ENCODE results near the gene RDH14. TPM values are rescaled to one million over a fixed set of nuclear protein-coding genes. Genes with fewer than 3 reads are reported as not detected.
A peak's percentile ranks its signal among the peaks of the same experiment; 100 is the strongest.

The RDH14 gene
- total and polyA plus RNA-seq, 4 donors, result 13.3 to 23.9 (median 15.6) TPM

DNA sequence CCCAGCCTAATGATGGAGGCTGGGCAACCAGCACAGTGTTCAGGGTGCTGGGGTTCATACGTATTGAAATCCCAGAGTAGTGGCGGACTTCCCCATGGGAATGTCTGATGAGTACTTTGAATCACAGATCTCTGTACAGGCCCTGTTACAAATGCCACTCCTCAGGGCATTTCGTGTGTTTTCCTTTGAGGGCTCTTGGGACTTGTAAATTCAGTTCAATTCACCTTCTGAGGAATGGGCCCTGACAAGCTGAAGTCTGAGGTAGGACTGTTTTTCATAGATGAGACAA lies 288 bp upstream of the RDH14 start (continued):
- TF ChIP-seq GABPA (IDR thresholded peaks at IDR 0.05 in 1 of 2, conservative IDR thresholded peaks at IDR 0.05 in 1 of 2), result no peak
- TF ChIP-seq SP1 (IDR thresholded peaks at IDR 0.05), result peak; percentile 1

DNA sequence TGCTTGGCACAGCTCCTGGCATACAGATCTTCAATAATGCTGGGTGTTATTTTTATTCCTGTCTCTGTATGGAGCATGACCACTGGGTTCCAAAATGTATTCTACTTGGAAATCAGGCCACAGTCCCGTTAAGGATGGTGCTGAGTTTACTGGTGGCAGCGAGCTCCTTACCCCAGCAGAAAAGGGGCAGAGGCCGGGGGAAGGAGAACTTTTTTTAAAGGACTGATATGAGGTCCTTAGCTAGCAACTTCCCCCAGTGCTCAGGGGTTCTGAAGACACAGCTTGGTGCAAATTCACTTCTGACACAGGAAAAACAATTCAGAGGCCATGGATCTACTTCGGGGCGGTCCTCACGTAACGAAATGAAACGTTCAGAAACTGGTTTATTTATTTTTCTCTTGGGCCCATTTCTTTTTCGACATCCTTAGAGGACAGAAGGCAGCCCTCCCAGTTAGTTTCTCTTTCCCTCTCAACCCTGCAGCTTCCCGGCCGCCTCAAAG lies 872 bp downstream of the RDH14 start:
- Histone ChIP-seq H3K4me3 (ENCODE audit: low read depth in 1 of 3, low read length in 3 of 3) (peak overlapping the region; percentile 36 to 94 (median 91)), H3K9me3 (ENCODE audit: control insufficient read depth in 4 of 4, low read length in 3 of 4) (no peaks in the 10 kb centered on the region), H3K27me3 (ENCODE audit: control insufficient read depth in 4 of 4, insufficient read depth in 4 of 4, low read length in 3 of 4) (no peaks in the 10 kb centered on the region), H3K9ac (ENCODE audit: low read depth in 1 of 2, low read length in 2 of 2) (peak overlapping the region; percentile 46 to 75), H3K4me1 (ENCODE audit: control insufficient read depth in 4 of 4, insufficient read depth in 4 of 4, low read length in 3 of 4) (peaks cover 4 to 25% (median 10%) of the 10 kb centered on the region in 4 donors), H3K27ac (ENCODE audit: low read depth in 1 of 2, low read length in 2 of 2) (peak overlapping the region; percentile 98 to 99), H3K36me3 (ENCODE audit: control insufficient read depth in 4 of 4, insufficient read depth in 3 of 4, low read depth in 1 of 4, low read length in 3 of 4) (peaks cover 0 to 17% (median 5%) of the 10 kb centered on the region in 4 donors)
- WGBS, result 2% methylated on average over 11 of the region's 11 CpGs
- TF ChIP-seq FOXA1 (IDR thresholded peaks at IDR 0.05) (no peak), RXRA (IDR thresholded peaks at IDR 0.05) (peak in 1 of 2 donors; percentile 52), REST (IDR thresholded peaks at IDR 0.05) (peak; percentile 62), ZBTB33 (IDR thresholded peaks at IDR 0.05) (no peak), ATF3 (IDR thresholded peaks at IDR 0.05) (no peak), RAD21 (IDR thresholded peaks at IDR 0.05) (peak; percentile 22 to 55), YY1 (IDR thresholded peaks at IDR 0.05) (peak; percentile 13), GABPA (IDR thresholded peaks at IDR 0.05 in 1 of 2, conservative IDR thresholded peaks at IDR 0.05 in 1 of 2) (peak in 1 of 2 donors; percentile 3)
- DNase-seq (ENCODE audit: low spot score), result no peak

- Histone ChIP-seq H3K9ac (ENCODE audit: low read depth in 1 of 2, low read length in 2 of 2) (no peak overlapping the region), H3K36me3 (ENCODE audit: control insufficient read depth in 4 of 4, insufficient read depth in 3 of 4, low read depth in 1 of 4, low read length in 3 of 4) (peaks cover 0 to 17% (median 3%) of the 10 kb centered on the region in 4 donors)
- TF ChIP-seq EGR1 (IDR thresholded peaks at IDR 0.05; ENCODE audit: low read depth in 2 of 2), result no peak
- TF ChIP-seq YY1 (IDR thresholded peaks at IDR 0.05), result no peak
- no peak for TF ChIP-seq TAF1 (conservative IDR thresholded peaks at IDR 0.05)
- no peak for TF ChIP-seq ZBTB33 (IDR thresholded peaks at IDR 0.05)
- no peak for TF ChIP-seq CTCF (IDR thresholded peaks at IDR 0.05; ENCODE audit: low read depth, low read length, missing input control)
- no peak for TF ChIP-seq SP1 (IDR thresholded peaks at IDR 0.05)
- no peak for TF ChIP-seq ATF3 (IDR thresholded peaks at IDR 0.05)
- no peak for TF ChIP-seq FOXA2 (IDR thresholded peaks at IDR 0.05)
These were observed 2.0 kb downstream of the RDH14 start for GRCh38 chr2:18558458-18558857.

More at GRCh38 chr2:18558458-18558857, 2.0 kb downstream of the RDH14 start:
- no peak for DNase-seq (ENCODE audit: low spot score)
- Histone ChIP-seq H3K4me1 (ENCODE audit: control insufficient read depth in 4 of 4, insufficient read depth in 4 of 4, low read length in 3 of 4) (peaks cover 4 to 25% (median 10%) of the 10 kb centered on the region in 4 donors), H3K27me3 (ENCODE audit: control insufficient read depth in 4 of 4, insufficient read depth in 4 of 4, low read length in 3 of 4) (no peaks in the 10 kb centered on the region), H3K4me3 (ENCODE audit: low read depth in 1 of 3, low read length in 3 of 3) (no peak overlapping the region), H3K27ac (ENCODE audit: low read depth in 1 of 2, low read length in 2 of 2) (no peak overlapping the region), H3K9me3 (ENCODE audit: control insufficient read depth in 4 of 4, low read length in 3 of 4) (no peaks in the 10 kb centered on the region)
- 71% methylated on average over 1 of the region's 1 CpG for WGBS
